T-helper 2 cell (primary cell): Measurements from ENCODE around the gene TADA1.

Source experiments
- DNase-seq, 5 experiments: peaks; one replicate each; pipeline versions ENCODE4 v3.0.0 to v3.0.0-alpha.2; 2012 to 2022
- total RNA-seq, 2 donors: gene quantifications; one replicate each; lab custom pipeline; 2026; lab: John Stamatoyannopoulos, UW

TADA1 gene
- total RNA-seq = 14.0 to 17.6 reads per million in 2 donors

- peak; percentile 91 to 100 (median 96) for DNase-seq
Measured at GRCh38 chr1:166875734-166876539, at the start of gene TADA1. Gene TADA1, minus strand, starts transcription at chr1:166876264. Its CDS starts 31 bp downstream, at chr1:166876233.

GRCh38 chr1:166924823-166925541, 48.9 kb upstream of the TADA1 start:
- DNase-seq = no peak

GRCh38 chr1:166920561-166921475, 44.8 kb upstream of the TADA1 start:
- DNase-seq = peak in 1 of 5 experiments; percentile 21

GRCh38 chr1:166918956-166919316, 42.9 kb upstream of the TADA1 start:
- no peak for DNase-seq

- DNase-seq = no peak
Measured at GRCh38 chr1:166918088-166918955, 42.3 kb upstream of the TADA1 start.

GRCh38 chr1:166915941-166916340, 39.9 kb upstream of the TADA1 start:
- DNase-seq = no peak

GRCh38 chr1:166915042-166915441, 39.0 kb upstream of the TADA1 start:
- no peak for DNase-seq

- no peak for DNase-seq
Measured at GRCh38 chr1:166914111-166914510, 38.0 kb upstream of the TADA1 start.

- no peak for DNase-seq
Measured at GRCh38 chr1:166911624-166912023, 35.6 kb upstream of the TADA1 start.

GRCh38 chr1:166910396-166910994, 34.4 kb upstream of the TADA1 start:
- DNase-seq = peak in 4 of 5 experiments; percentile 59 to 94 (median 61)

- DNase-seq = no peak
Measured at GRCh38 chr1:166908942-166909341, 32.9 kb upstream of the TADA1 start.

- no peak for DNase-seq
Measured at GRCh38 chr1:166907763-166908162, 31.7 kb upstream of the TADA1 start.

GRCh38 chr1:166907051-166907450, 31.0 kb upstream of the TADA1 start:
- DNase-seq = no peak

- DNase-seq = no peak
Measured at GRCh38 chr1:166906647-166907046, 30.6 kb upstream of the TADA1 start.

GRCh38 chr1:166905900-166906299, 29.8 kb upstream of the TADA1 start:
- peak in 1 of 5 experiments; percentile 77 for DNase-seq

- DNase-seq = no peak
Measured at GRCh38 chr1:166905136-166905535, 29.1 kb upstream of the TADA1 start.

GRCh38 chr1:166903232-166903631, 27.2 kb upstream of the TADA1 start:
- DNase-seq = no peak

- no peak for DNase-seq
Measured at GRCh38 chr1:166902279-166902678, 26.2 kb upstream of the TADA1 start.

GRCh38 chr1:166900987-166901386, 24.9 kb upstream of the TADA1 start:
- DNase-seq = no peak

- DNase-seq = no peak
Measured at GRCh38 chr1:166899769-166900168, 23.7 kb upstream of the TADA1 start.

GRCh38 chr1:166895766-166896165, 19.7 kb upstream of the TADA1 start:
- DNase-seq = no peak
